PC-9 (cell line): ENCODE measurements around the gene MAS1L.

Experiments
- CTCF ChIP-seq: fragments of 200-600 bp; sonication (generic); conservative IDR thresholded peaks from 2 replicates; pipeline ENCODE4 v1.6.1; 2017; ENCODE audit warnings: mixed run types, antibody characterized with exemption, mild to moderate bottlenecking, moderate library complexity
- EZH2 ChIP-seq: fragments of 200-600 bp; sonication (generic); IDR thresholded peaks from 2 replicates; pipeline ENCODE4 v1.8.0; 2017; ENCODE audit warnings: antibody characterized with exemption, low read depth

- TF ChIP-seq EZH2, result no peak
- TF ChIP-seq CTCF, result no peak
These were observed 9.0 kb downstream of the MAS1L start for GRCh38 chr6:29478740-29479139.
